Measurements from ENCODE around the gene GATM.

GRCh38 chr15:45397116-45397665, 18.8 kb upstream of the GATM start:
- TF ChIP-seq CTCF (conservative IDR thresholded peaks at IDR 0.05; ENCODE audit: low read depth, low read length) (no peak), POLR2A (IDR thresholded peaks at IDR 0.05; ENCODE audit: low read depth, low read length) (no peak), RAD21 (IDR thresholded peaks at IDR 0.05; ENCODE audit: low read length) (no peak), BHLHE40 (IDR thresholded peaks at IDR 0.05; ENCODE audit: low read depth, low read length) (no peak), MXI1 (IDR thresholded peaks at IDR 0.05; ENCODE audit: borderline replicate concordance, low read depth, low read length) (no peak)
